H9 (cell line): Measurements from ENCODE around the gene LBH. TPM values are rescaled to one million over a fixed set of nuclear protein-coding genes. Genes with fewer than 3 reads are reported as not detected.

Experiments used
- DNase-seq: peaks from one replicate; pipeline ENCODE4 v3.0.0-alpha.2; 2017
- H2AFZ ChIP-seq: one replicate; pipeline ENCODE4 v1.6.1; 2013; ENCODE audit warnings: mild to moderate bottlenecking, low read length, control low read depth, moderate library complexity
- H2AK5ac ChIP-seq: 2 replicates; pipeline ENCODE4 v1.6.1; 2013; ENCODE audit warnings: low read length, control low read depth, mixed read lengths; ENCODE audit not compliant: insufficient read length
- H2BK120ac ChIP-seq: one replicate; pipeline ENCODE4 v1.6.1; 2013; ENCODE audit warnings: low read depth, mild to moderate bottlenecking, low read length, control low read depth, inconsistent platforms; ENCODE audit not compliant: poor library complexity, severe bottlenecking
- H2BK12ac ChIP-seq: 2 replicates; pipeline ENCODE4 v1.6.1; 2013; ENCODE audit warnings: low read length, control low read depth, mixed read lengths, low read depth; ENCODE audit not compliant: insufficient read length
- H2BK15ac ChIP-seq: 2 replicates; pipeline ENCODE4 v1.6.1; 2013; ENCODE audit warnings: low read depth, low read length, control low read depth
- H2BK20ac ChIP-seq: one replicate; pipeline ENCODE4 v1.6.1; 2013; ENCODE audit warnings: low read depth, mild to moderate bottlenecking, low read length, control low read depth, inconsistent platforms; ENCODE audit not compliant: poor library complexity, severe bottlenecking
- H2BK5ac ChIP-seq: 2 replicates; pipeline ENCODE4 v1.6.1; 2013; ENCODE audit warnings: low read length, control low read depth, mixed read lengths; ENCODE audit not compliant: insufficient read length
- H3K14ac ChIP-seq: 2 replicates; pipeline ENCODE4 v1.6.1; 2013; ENCODE audit warnings: low read length, control low read depth; ENCODE audit not compliant: insufficient read depth
- H3K18ac ChIP-seq: 2 replicates; pipeline ENCODE4 v1.6.1; 2013; ENCODE audit warnings: low read depth, mild to moderate bottlenecking, mixed read lengths, low read length, control low read depth; ENCODE audit not compliant: insufficient read length
- H3K23ac ChIP-seq: 2 replicates; pipeline ENCODE4 v1.6.1; 2013; ENCODE audit warnings: low read length, control low read depth, mixed read lengths, low read depth; ENCODE audit not compliant: insufficient read length
- H3K23me2 ChIP-seq: 2 replicates; pipeline ENCODE4 v1.6.1; 2013; ENCODE audit warnings: low read depth, mild to moderate bottlenecking, mixed read lengths, low read length, control low read depth; ENCODE audit not compliant: insufficient read length, poor library complexity, severe bottlenecking
- H3K27ac ChIP-seq: 2 replicates; pipeline ENCODE4 v1.5.1; 2013; ENCODE audit warnings: low read length, control low read depth, mixed read lengths, low read depth; ENCODE audit not compliant: insufficient read length
- H3K27me3 ChIP-seq: 2 replicates; pipeline ENCODE4 v1.6.1; 2013; ENCODE audit warnings: low read length, control low read depth, inconsistent platforms; ENCODE audit not compliant: insufficient read depth
- H3K4ac ChIP-seq: 2 replicates; pipeline ENCODE4 v1.6.1; 2013; ENCODE audit warnings: low read depth, mild to moderate bottlenecking, control low read depth, inconsistent platforms, low read length, moderate library complexity
- H3K4me1 ChIP-seq: 2 replicates; pipeline ENCODE4 v1.6.1; 2013; ENCODE audit warnings: low read length, control low read depth, inconsistent platforms; ENCODE audit not compliant: insufficient read depth
- H3K4me2 ChIP-seq: 2 replicates; pipeline ENCODE4 v1.6.1; 2013; ENCODE audit warnings: low read length, control low read depth, mixed read lengths; ENCODE audit not compliant: insufficient read length, insufficient read depth
- H3K56ac ChIP-seq: 2 replicates; pipeline ENCODE4 v1.6.1; 2013; ENCODE audit warnings: low read depth, mild to moderate bottlenecking, mixed read lengths, low read length, control low read depth; ENCODE audit not compliant: insufficient read length
- H3K79me1 ChIP-seq: 2 replicates; pipeline ENCODE4 v1.6.1; 2013; ENCODE audit warnings: low read depth, mild to moderate bottlenecking, moderate library complexity, low read length, control low read depth, inconsistent platforms; ENCODE audit not compliant: insufficient read depth, poor library complexity, severe bottlenecking
- H3K79me2 ChIP-seq: 2 replicates; pipeline ENCODE4 v1.6.1; 2013; ENCODE audit warnings: low read length, control low read depth, inconsistent platforms; ENCODE audit not compliant: insufficient read depth
- H3K9ac ChIP-seq: 2 replicates; pipeline ENCODE4 v1.6.1; 2013; ENCODE audit warnings: low read length, control low read depth, mixed read lengths; ENCODE audit not compliant: insufficient read length; ENCODE audit errors: extremely low read depth
- H3K9me3 ChIP-seq: one replicate; pipeline ENCODE4 v1.6.1; 2013; ENCODE audit warnings: low read depth, low read length, inconsistent platforms; ENCODE audit not compliant: control insufficient read depth
- H3T11ph ChIP-seq: one replicate; pipeline ENCODE4 v1.6.1; 2013; ENCODE audit warnings: mild to moderate bottlenecking, low read length, control low read depth, inconsistent platforms
- H4K20me1 ChIP-seq: one replicate; pipeline ENCODE4 v1.6.1; 2013; ENCODE audit not compliant: control insufficient read depth, insufficient read length, insufficient read depth
- H4K5ac ChIP-seq: 2 replicates; pipeline ENCODE4 v1.6.1; 2013; ENCODE audit warnings: low read depth, mild to moderate bottlenecking, mixed read lengths, low read length, control low read depth; ENCODE audit not compliant: insufficient read length
- H4K8ac ChIP-seq: replicated peaks from 2 replicates; pipeline ENCODE4 v1.6.1; 2013; ENCODE audit warnings: low read length, control low read depth, mixed read lengths, low read depth; ENCODE audit not compliant: insufficient read length
- H4K91ac ChIP-seq: 2 replicates; pipeline ENCODE4 v1.6.1; 2013; ENCODE audit warnings: low read depth, mild to moderate bottlenecking, moderate library complexity, mixed read lengths, low read length, control low read depth; ENCODE audit not compliant: insufficient read length
- H3K27ac Mint-ChIP-seq, 3 experiments: 2 replicates in 2 of 3; 3 replicates in 1 of 3; pipeline ENCODE4 v1.8.0; 2020 to 2021; ENCODE audit warnings: mixed read lengths in 3 of 3, mild to moderate bottlenecking in 1 of 3, moderate library complexity in 1 of 3
- H3K27me3 Mint-ChIP-seq: 2 replicates; pipeline ENCODE4 v1.8.0; 2021; ENCODE audit warnings: low read depth, mild to moderate bottlenecking, moderate library complexity, mixed read lengths
- H3K36me3 Mint-ChIP-seq, 3 experiments: 2 replicates in 2 of 3; 3 replicates in 1 of 3; pipeline ENCODE4 v1.8.0; 2020 to 2021; ENCODE audit warnings: low read depth in 3 of 3, mixed read lengths in 3 of 3; ENCODE audit not compliant: insufficient read depth in 1 of 3
- H3K4me1 Mint-ChIP-seq, 2 experiments: 2 replicates each; pipeline ENCODE4 v1.8.0; 2020; ENCODE audit warnings: mixed read lengths in 2 of 2
- H3K4me3 Mint-ChIP-seq, 2 experiments: 2 replicates in 1 of 2; 3 replicates in 1 of 2; pipeline ENCODE4 v1.8.0; 2020 to 2021; ENCODE audit warnings: mild to moderate bottlenecking in 2 of 2, mixed read lengths in 2 of 2, moderate library complexity in 1 of 2
- H3K9me3 Mint-ChIP-seq, 2 experiments: 2 replicates in 1 of 2; 3 replicates in 1 of 2; pipeline ENCODE4 v1.8.0; 2020; ENCODE audit warnings: mild to moderate bottlenecking in 2 of 2, mixed read lengths in 2 of 2, moderate library complexity in 1 of 2
- WGBS: extraction: QIAGEN DNeasy Blood & Tissue Kit; methylation state at CpG from one replicate; pipeline ENCODE4 v1.1.7; 2013; ENCODE audit warnings: missing lambda C conversion rate, low lambda C conversion rate, mixed read lengths; ENCODE audit not compliant: insufficient read length; ENCODE audit errors: extremely low coverage; 5-methylcytosine and 5-hydroxymethylcytosine counted together
- total RNA-seq: library from RNA; stranded (reverse); gene quantifications from 2 replicates; pipeline ENCODE4 v1.2.1, GENCODE V29; 2021
- TF ChIP-seq, protein P1 (sequence below): fragments of 200-600 bp; sonication (generic); conservative IDR thresholded peaks from 3 replicates; pipeline ENCODE4 v1.8.0; 2021; ENCODE audit warnings: antibody characterized with exemption, mild to moderate bottlenecking

Gene LBH
- total RNA-seq, 1 experiment from 2014 or later, result 53.0 TPM

DNA sequence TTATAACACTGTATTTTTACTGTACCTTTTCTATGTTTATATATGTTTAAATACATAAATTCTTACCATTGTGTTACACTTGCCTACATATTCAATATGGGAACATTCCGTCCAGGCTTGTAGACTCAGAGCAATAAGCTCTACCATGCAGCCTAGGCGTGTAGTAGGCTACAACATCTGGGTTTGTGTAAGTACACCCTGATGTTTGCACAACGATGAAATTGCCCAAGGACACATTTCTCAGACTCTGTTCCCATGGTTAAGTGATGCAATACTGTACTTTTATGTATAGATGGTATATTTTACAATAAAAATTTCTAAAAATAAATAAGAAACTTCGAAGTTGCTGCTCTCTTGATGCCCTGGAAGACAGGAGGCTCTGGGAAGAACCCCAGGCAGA, 46.2 kb upstream of the LBH start:
- H2AK5ac ChIP-seq, result no peak overlapping the region
- TF ChIP-seq, protein P1, sequence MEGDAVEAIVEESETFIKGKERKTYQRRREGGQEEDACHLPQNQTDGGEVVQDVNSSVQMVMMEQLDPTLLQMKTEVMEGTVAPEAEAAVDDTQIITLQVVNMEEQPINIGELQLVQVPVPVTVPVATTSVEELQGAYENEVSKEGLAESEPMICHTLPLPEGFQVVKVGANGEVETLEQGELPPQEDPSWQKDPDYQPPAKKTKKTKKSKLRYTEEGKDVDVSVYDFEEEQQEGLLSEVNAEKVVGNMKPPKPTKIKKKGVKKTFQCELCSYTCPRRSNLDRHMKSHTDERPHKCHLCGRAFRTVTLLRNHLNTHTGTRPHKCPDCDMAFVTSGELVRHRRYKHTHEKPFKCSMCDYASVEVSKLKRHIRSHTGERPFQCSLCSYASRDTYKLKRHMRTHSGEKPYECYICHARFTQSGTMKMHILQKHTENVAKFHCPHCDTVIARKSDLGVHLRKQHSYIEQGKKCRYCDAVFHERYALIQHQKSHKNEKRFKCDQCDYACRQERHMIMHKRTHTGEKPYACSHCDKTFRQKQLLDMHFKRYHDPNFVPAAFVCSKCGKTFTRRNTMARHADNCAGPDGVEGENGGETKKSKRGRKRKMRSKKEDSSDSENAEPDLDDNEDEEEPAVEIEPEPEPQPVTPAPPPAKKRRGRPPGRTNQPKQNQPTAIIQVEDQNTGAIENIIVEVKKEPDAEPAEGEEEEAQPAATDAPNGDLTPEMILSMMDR, result no peak
- H3K18ac ChIP-seq, result no peak overlapping the region
- H4K20me1 ChIP-seq, result no peaks in the 10 kb centered on the region
- no peak overlapping the region for H3K27ac ChIP-seq
- H3K56ac ChIP-seq, result no peak overlapping the region
- no peak overlapping the region for H2BK5ac ChIP-seq
- no peak overlapping the region for H4K91ac ChIP-seq
- no peaks in the 10 kb centered on the region for H3K4me1 ChIP-seq
- no peak overlapping the region for H3K9ac ChIP-seq
- DNase-seq, result no peak
- H3K79me2 ChIP-seq, result no peaks in the 10 kb centered on the region
- Mint-ChIP-seq H3K27me3 (no peaks in the 10 kb centered on the region; the same call in 1 of the 2 replicates), H3K27ac (no peak overlapping the region), H3K4me3 (no peak overlapping the region), H3K4me1 (no peaks in the 10 kb centered on the region), H3K36me3 (peaks cover 0 to 5% (median 1%) of the 10 kb centered on the region in 3 experiments; a peak in 3 of 7 replicates), H3K9me3 (peaks cover 4 to 5% of the 10 kb centered on the region in 2 experiments; a peak in 2 of 5 replicates)
- H2AFZ ChIP-seq, result no peak overlapping the region
- no peak overlapping the region for H3K14ac ChIP-seq
- no peaks in the 10 kb centered on the region for H3K27me3 ChIP-seq
- no peak overlapping the region for H2BK20ac ChIP-seq
- H4K5ac ChIP-seq, result no peak overlapping the region
- no peak overlapping the region for H2BK12ac ChIP-seq
- H2BK120ac ChIP-seq, result no peak overlapping the region
- H2BK15ac ChIP-seq, result no peak overlapping the region
- no peak overlapping the region for H3K4ac ChIP-seq
- no peaks in the 10 kb centered on the region for H3K9me3 ChIP-seq
- no peaks in the 10 kb centered on the region for H3K79me1 ChIP-seq
- H3T11ph ChIP-seq, result no peak overlapping the region
- no peak overlapping the region for H4K8ac ChIP-seq
- H3K23ac ChIP-seq, result no peak overlapping the region
- no peaks in the 10 kb centered on the region for H3K23me2 ChIP-seq
- WGBS, result no CpG with 5 or more reads among the region's 4 CpGs
- H3K4me2 ChIP-seq, result no peak overlapping the region
